Measurements from ENCODE around the gene PHLDB3.
"Not testable (repeated sequence)": the region's sequence is repeated elsewhere in the genome, so short reads cannot be mapped to it uniquely, and the experiment has no call there.

PHLDB3 gene

GRCh38 chr19:43439709-43440063 lies 64.9 kb downstream of the PHLDB3 start:
- no peak for TF ChIP-seq CTCF (IDR thresholded peaks at IDR 0.05; ENCODE audit: extremely low read depth, insufficient read depth, missing control alignments)
- no peak for DNase-seq (ENCODE audit: low spot score)
- in situ Hi-C loops (cut with MboI; ENCODE audit: low pct_unique_long_range_greater_than_20kb, low sequenced_read_pairs, unreplicated experiment) = no loop called here

- DNase-seq (ENCODE audit: low spot score) = no peak
- TF ChIP-seq CTCF (IDR thresholded peaks at IDR 0.05; ENCODE audit: extremely low read depth, insufficient read depth, missing control alignments) = no peak
- in situ Hi-C loops (cut with MboI; ENCODE audit: low pct_unique_long_range_greater_than_20kb, low sequenced_read_pairs, unreplicated experiment) = no loop called here
These were observed 65.4 kb downstream of the PHLDB3 start for GRCh38 chr19:43439032-43439708.

- TF ChIP-seq CTCF (IDR thresholded peaks at IDR 0.05; ENCODE audit: extremely low read depth, insufficient read depth, missing control alignments) = no peak
- no peak for DNase-seq (ENCODE audit: low spot score)
- in situ Hi-C loops (cut with MboI; ENCODE audit: low pct_unique_long_range_greater_than_20kb, low sequenced_read_pairs, unreplicated experiment) = no loop called here
These were observed 66.1 kb downstream of the PHLDB3 start for GRCh38 chr19:43438291-43439031.

- no peak for TF ChIP-seq CTCF (IDR thresholded peaks at IDR 0.05; ENCODE audit: extremely low read depth, insufficient read depth, missing control alignments)
- in situ Hi-C loops (cut with MboI; ENCODE audit: low pct_unique_long_range_greater_than_20kb, low sequenced_read_pairs, unreplicated experiment) = no loop called here
- no peak for DNase-seq (ENCODE audit: low spot score)
These were observed 66.8 kb downstream of the PHLDB3 start for GRCh38 chr19:43437712-43438111.

GRCh38 chr19:43437284-43437683 lies 67.3 kb downstream of the PHLDB3 start:
- in situ Hi-C loops (cut with MboI; ENCODE audit: low pct_unique_long_range_greater_than_20kb, low sequenced_read_pairs, unreplicated experiment); DNase-seq (ENCODE audit: low spot score): not testable (repeated sequence)

- DNase-seq (ENCODE audit: low spot score) = no peak
- in situ Hi-C loops (cut with MboI; ENCODE audit: low pct_unique_long_range_greater_than_20kb, low sequenced_read_pairs, unreplicated experiment) = no loop called here
- no peak for TF ChIP-seq CTCF (IDR thresholded peaks at IDR 0.05; ENCODE audit: extremely low read depth, insufficient read depth, missing control alignments)
These were observed 68.8 kb downstream of the PHLDB3 start for GRCh38 chr19:43435775-43436174.

GRCh38 chr19:43433689-43434088 lies 70.9 kb downstream of the PHLDB3 start:
- no peak for DNase-seq (ENCODE audit: low spot score)
- in situ Hi-C loops (cut with MboI; ENCODE audit: low pct_unique_long_range_greater_than_20kb, low sequenced_read_pairs, unreplicated experiment) = no loop called here
- no peak for TF ChIP-seq CTCF (IDR thresholded peaks at IDR 0.05; ENCODE audit: extremely low read depth, insufficient read depth, missing control alignments)
